NOMO-1 treated with dmso at 0.1 percent for 144 hours (cell line): ENCODE data around the gene AWAT1.
"Not testable (repeated sequence)": the region's sequence is repeated elsewhere in the genome, so short reads cannot be mapped to it uniquely, and the experiment has no call there.

Source experiments
- DNase-seq: peaks from one replicate; lab custom pipeline; 2025; ENCODE audit not compliant: unreplicated experiment; lab: John Stamatoyannopoulos, UW

Gene AWAT1

DNA sequence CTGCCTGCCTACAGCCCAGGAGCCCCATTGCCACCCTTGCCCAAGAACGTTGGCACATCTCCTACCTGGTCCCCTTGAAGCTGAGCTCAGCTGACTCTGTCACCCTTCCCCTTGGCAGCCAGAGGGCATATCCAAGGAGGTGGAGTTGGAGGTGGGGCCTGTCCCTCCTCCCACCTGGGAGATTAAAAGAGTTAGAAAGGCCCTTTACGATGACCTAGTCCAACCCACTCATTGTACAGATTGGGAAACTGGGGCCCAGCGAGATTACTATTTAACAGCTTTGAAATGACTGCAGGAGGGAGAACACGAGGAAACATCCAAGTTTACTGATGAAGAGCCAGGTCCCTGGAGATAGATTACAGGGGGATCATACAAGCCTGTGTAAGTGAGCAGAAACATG, 25.6 kb downstream of the AWAT1 start, which contains the start of gene P2RY4:
TSS of gene P2RY4 (minus strand) at position 101 of the 400 bp plus-strand sequence. CDS start 580 bp downstream, outside the sequence.
- DNase-seq, result no peak

GRCh38 chrX:70262952-70263567, 28.6 kb downstream of the AWAT1 start:
- no peak for DNase-seq

DNA sequence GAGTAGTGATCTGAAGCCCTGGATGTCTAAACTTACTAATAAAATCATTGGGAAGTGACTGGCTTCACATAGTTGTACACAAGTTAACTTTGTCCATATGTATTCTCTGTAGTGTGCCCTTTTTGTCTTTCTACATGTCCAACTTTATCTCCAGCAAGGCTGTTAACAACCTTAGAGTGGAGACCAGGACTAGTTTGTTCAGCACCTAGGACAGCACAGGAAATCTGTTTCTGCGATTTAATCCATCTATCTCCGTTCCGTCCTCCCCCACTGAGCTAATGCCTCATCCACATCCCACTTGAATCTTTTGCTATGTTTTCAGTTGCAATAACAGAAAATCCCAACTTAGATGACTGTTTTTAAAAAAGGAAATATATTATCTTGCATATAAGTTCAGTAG, 30.3 kb downstream of the AWAT1 start:
- DNase-seq, result no peak

GRCh38 chrX:70268034-70268433, 33.6 kb downstream of the AWAT1 start, which contains the start of gene ARR3:
Gene ARR3, plus strand, starts transcription at chrX:70268334. Its CDS starts 1,052 bp downstream, at chrX:70269386.
- DNase-seq, result no peak

GRCh38 chrX:70274029-70274428, 39.6 kb downstream of the AWAT1 start:
- DNase-seq, result not testable (repeated sequence)

GRCh38 chrX:70279081-70279480, 44.6 kb downstream of the AWAT1 start:
- no peak for DNase-seq

DNA sequence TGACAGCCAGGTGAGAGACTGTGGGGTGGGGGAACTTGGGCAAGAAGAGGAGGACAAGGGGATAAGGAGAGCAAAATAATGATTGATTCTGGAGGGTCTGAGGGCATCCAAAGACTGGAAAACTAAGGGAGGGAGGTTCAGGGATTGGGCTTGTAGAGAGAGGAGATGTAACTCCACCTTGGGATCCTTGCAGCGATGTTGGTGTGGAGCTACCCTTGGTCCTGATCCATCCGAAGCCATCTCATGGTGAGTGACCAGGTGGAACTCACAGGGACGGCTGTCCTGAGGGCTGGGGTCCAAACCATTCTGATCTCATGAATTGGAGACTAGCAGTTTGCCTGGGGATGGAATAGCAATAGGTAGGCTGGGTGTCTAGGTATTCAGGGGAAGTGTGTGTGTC, 46.1 kb downstream of the AWAT1 start:
- no peak for DNase-seq

DNA sequence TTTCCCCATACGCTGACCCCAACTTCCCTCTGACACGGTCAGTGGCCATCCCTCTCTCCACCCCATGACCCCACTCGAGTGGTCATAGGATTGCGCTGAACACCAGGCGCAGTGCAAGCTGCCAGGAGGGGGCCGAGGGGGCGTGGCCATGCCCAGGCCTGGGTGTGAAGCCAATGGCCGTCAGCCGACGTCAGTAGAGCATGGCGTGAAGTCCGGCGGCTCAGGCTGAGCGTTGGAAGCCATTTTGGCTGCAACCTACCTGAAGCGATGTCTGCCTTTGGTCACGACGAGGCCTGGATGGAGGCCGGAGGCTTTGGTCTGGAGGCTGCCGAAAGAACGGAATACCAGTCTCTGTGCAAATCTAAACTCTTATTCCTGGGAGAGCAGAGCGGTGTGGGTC, 47.5 kb downstream of the AWAT1 start, which contains the start of gene RAB41:
TSS of gene RAB41 (plus strand) at position 222 of the 400 bp plus-strand sequence. CDS start at position 268, 46 bp downstream.
- DNase-seq, result no peak

DNA sequence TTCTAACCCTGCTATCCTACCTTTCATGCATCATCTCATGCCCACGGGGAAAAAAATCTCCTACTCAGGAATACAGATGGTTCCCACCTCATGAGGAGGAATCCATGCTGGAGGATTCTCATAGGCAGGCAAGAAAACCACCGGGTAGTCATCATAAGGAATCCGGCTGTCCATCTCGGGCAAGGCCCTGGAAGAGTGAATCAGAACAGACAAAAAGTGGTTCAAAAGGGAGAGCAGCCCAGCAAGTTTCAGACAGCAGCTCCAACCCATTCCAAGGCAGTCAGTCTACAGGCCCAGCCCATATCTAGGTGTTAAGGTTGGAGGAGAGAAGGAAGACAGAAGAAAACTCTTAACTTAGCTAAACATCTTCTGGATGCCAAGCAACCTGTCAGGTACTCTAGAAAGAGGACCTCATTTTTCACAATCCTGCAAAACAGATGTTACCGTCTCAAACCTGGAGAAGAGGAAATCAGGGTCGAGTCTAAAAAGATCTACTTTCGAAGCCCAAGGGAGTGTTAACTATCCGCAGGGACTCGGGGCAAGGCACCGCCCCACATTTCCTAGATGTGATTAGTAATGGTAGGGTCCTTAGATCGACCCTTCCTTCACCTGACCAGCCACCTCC, 54.8 kb downstream of the AWAT1 start:
- DNase-seq, result no peak
